Right ventricle myocardium inferior (tissue), 1 donor: Measurements from ENCODE around the gene ASIC1. TPM values are rescaled to one million over a fixed set of nuclear protein-coding genes. Genes with fewer than 3 reads are reported as not detected.

Experiments used
- ATAC-seq: fragments of 200-7000 bp; cut with Tn5 transposase; one replicate; pipeline ENCODE4 v1.9.1; 2020; ENCODE audit warnings: mild to moderate bottlenecking, moderate library complexity
- DNase-seq: peaks from one replicate; pipeline ENCODE4 v3.0.0; 2021; ENCODE audit errors: missing footprints
- intact Hi-C: fragments of 100-400 bp; cut with DNase I; formaldehyde crosslinking; loops from one replicate; pipeline ENCODE4 v1.11.0; 2022
- total RNA-seq: library from RNA; stranded (reverse); fragmentation: NEBNext Ultra II Directional; extraction: Animal tissue kit (Norgen Biotek cat#: 25700); gene quantifications from one replicate; pipeline ENCODE4 v1.2.1, GENCODE V29; 2021
- donor health status: DM: no; HTN: yes; CAD: no; lungs with severe emphysema.

The ASIC1 gene
- total RNA-seq, 1 donor from 2014 or later: 2.2 TPM

DNA sequence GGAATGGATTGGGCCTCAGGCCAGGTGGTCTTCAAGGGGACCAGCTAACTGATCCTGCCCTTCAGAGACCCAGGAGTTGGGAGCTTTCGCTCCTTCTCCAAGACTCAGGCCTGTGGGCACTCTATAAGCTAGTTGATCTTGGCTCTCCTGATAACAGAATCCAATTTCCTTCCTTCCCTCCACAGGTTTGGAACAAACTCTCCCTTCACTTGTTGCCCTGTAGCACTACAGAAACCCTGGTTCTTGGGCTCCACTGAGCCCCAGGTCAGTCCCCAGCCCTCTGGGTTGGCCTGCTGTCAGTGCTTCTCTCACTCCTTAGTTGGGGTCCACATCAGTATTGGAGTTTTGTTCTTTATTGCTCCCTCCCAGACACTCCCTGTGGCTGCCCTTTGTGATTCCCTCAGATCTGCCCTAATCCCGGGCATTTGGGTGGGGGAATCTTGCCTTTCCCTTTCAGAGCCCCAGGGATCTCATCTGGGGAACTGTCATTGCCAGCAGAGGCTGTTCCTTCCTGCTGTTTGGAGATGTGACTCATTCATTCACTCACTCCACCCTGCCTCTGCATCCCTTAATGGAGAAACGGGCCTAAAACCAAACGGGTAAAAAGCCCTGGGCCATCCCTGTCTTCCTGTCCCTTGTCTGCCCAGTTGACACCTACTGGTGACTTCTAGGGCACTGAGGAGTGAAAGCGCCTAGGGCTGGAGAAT, 42.1 kb downstream of the ASIC1 start:
- no peak for DNase-seq
- intact Hi-C loops: no loop called here
- ATAC-seq: peak; percentile 18

DNA sequence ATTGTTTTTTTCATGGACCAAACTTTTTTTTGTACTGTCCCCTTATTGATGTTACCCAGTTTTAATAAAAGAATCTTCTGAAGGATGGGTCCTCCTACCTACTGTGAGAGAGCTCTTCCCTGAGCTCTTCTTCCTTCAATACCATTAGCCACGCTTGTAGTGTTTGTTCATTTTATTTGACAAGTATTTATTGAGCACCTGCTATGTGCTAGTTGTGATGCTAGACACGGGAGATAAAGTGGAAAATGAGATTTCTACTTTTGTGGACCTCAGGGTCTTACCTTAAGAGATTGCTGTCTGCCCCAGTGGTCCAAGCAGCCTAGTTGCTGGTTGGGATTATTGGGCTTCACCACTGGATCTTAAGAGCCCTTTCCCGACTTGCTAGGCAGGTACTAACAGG, 43.2 kb downstream of the ASIC1 start:
- DNase-seq (no peak), ATAC-seq (no peak)
- intact Hi-C loops: no loop called here

DNA sequence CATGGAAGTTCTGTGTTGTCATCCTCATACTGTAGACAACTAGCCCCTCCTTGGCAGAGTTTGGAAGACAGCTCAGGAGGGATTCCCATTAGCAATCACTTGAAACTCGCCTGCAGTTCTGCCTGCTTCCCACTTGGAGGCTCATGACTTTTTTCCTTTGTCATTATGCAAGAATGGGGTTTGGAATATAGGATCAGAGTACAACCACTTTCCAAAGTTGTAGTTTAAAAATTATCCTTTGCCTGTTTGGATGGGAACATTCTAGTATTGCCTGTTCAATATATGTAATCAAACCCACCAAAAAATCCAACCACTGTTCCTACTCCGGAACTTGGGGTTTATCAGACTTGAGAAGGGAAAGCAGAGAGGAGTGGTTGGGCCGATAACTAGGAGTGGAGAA, 44.3 kb downstream of the ASIC1 start:
- intact Hi-C loops: no loop called here
- ATAC-seq (no peak), DNase-seq (no peak)

DNA sequence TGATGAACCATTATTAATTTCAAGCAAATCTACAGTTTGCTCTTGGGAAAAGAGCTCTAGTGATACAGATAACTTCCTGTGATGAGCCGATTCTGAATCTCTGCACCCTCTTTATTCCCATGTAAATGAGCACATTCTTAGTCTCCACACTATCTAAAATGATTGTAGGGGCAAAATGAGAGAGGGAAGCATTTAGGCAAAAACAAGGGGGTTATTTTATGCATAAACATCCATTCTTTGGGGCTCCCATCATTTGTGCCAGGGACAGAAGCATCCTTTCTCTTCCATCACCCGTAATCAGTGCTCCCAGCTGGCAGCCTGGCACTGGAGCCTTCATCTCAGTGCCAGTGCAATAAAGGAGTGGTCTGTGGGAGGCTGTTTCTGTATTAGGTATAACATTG, 44.7 kb downstream of the ASIC1 start:
- ATAC-seq (no peak), DNase-seq (no peak)
- intact Hi-C loops: no loop called here

DNA sequence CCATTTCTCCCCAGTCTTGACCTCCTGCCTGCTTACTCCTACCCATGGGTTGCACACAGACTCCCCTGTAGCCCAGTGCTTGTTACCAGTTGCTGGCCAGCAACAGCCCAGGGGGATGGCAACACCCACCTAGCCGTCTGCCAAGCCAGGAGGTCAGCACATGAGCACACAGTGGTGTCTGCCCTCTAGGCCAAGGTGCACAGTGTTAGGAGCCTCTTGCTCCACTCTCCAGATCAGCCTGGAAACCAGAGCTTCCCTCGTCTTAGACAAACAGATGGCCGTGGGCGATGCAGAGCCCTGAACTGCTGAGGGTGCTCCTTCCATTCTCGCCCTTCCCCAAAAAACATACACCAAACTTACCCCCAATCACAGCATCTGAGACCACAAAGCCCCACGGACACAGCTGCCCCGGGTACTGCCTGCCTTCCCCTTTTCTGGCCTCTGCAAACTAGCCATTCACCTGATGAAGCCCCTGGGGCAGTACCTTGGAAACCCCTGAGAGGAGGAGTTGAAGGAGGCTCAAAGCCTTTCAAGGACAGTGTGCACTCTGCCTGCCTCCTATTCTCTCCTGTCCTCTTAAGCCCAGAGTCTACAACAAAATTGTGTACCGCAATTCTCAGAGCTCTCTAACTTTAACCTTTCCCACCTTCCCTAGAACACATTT, 45.4 kb downstream of the ASIC1 start:
- no peak for DNase-seq
- ATAC-seq: no peak
- intact Hi-C loops: no loop called here

DNA sequence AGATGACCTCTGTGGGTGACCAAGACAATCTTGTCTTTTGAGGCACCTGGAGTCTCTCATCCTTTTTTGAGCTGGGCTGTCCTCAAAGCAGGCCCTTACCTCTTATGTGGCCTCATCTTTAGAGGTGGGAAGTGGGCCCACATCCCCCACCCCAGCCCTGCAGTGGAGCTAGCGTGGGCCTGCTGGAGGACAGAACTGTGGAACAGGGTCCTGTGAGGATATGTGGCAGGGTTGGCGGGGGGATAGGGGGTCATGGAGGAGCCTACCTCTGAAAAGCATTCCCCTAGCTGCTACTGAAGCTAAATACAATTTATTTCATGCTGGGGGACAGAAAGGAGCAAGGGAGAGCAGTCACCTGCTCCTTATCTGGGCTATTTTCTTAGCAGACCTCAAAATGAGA, 46.0 kb downstream of the ASIC1 start:
- no peak for DNase-seq
- no peak for ATAC-seq

DNA sequence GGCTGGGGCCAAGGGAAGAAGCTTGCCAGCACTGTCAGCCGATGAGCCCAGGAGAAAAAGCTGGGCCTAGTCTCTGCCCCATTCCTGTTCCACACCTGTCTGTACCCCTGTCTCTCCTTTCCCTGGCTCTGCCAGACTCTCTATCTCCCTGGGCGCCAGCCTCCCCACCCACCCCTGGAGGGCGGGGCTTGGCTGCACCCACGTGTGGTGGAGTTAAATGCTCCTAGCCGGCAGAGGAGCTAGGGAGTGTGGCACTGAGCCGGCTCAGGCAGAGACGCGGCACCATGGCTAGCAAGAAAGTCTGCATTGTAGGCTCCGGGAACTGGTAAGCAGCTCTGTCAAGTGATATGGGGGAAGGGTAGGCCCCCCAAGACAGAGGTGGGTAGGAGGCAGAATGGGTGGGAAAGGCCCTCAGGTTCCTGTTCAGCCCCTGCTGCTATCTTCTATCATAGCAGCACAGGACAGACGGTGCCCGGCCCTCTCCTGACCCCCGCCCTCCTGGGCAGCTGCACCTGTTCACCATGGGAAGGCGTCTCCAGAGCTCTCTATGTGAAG, 46.4 kb downstream of the ASIC1 start, which contains the start of gene GPD1:
Gene GPD1 (plus strand): TSS at position 242 of the 555 bp plus-strand sequence. CDS start 43 bp downstream, at position 285.
- ATAC-seq (peak; percentile 86), DNase-seq (peak; percentile 71)
- intact Hi-C loops: no loop called here

More for the DNA sequence above, 46.0 kb downstream of the ASIC1 start:
- intact Hi-C loops: no loop called here

DNA sequence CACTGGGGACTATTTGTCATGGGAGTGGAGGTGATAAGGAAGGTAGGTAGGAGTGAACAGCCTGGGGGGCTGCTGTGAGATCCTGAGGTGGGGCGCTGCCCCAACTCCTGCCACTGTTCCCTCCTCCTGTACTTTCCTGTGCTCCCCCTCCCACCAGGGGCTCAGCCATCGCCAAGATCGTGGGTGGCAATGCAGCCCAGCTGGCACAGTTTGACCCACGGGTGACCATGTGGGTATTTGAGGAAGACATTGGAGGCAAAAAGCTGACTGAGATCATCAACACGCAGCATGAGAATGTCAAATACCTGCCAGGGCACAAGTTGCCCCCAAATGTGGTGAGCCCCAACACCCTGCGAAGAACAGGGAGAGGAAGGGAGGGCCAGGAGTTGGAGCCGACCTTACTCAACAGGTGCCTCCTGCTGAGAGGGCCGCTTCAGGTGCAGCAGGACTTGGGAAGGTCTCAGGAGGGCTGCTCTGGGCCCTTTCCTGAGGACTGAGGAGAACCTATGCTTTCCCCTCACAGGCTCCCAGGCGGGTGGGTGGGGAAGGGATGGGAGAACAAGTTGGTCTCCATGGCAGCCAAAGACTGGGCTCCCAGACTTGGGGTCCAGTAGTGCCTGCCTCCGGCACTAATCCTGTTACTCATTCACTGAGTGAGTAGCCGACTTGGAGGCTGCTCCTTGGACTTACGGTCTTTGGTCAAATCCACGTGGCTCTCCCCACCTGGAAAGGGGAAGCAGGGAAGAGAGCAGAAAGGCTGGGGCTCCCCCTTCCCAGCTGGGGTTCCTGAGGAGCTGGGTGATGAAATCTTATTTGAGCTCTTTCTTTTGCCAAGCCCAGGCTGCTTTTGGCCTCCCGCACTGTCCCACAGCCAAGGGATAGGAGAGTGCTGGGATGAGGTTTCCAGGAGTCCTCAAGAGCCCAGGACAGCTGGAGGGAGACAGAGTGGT, 47.3 kb downstream of the ASIC1 start:
- no peak for DNase-seq
- intact Hi-C loops: no loop called here
- peak; percentile 30 for ATAC-seq

DNA sequence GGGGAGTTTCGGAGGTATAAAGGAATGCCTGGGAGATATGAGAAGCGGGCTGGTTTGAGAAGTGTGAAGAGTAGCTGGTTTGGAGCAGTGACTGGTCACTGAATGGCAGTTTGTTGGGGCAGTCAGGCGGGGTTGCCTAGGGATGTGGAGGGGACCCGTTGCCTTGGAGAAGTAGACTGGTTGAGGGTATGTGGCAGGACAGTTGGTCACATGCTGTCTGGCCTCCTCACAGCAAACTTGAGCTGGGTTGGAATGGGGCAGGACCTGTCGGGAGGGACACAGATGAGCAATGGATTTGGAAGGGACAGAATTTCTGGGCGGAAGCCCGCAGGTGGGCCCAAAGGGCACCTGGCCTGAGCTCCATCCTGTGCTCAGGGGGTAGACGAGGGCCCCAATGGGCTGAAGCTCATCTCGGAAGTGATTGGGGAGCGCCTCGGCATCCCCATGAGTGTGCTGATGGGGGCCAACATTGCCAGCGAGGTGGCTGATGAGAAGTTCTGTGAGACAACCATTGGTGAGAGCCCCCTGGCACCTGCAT, 48.6 kb downstream of the ASIC1 start:
- intact Hi-C loops: no loop called here
- ATAC-seq (no peak), DNase-seq (no peak)

DNA sequence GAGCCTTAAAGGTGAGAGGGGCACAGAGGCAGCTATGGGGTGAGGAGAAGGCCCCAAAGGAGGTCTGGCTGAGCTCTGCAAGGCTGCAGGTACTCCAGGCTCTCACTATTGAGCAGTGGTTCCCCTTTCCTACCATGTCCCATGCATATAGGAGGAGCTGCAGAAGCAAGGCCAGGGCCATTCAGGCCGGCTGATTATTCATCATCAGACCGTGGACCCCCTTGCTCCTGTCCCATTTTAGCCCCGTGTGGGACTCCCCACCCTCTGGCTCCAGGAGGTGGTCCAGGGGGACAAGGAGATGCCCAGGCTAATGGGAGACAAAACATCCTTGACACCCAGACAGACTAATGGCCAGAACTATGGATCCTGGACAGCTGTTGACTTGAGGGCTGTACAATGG, 49.5 kb downstream of the ASIC1 start:
- ATAC-seq: no peak
- DNase-seq: no peak
- intact Hi-C loops: no loop called here

DNA sequence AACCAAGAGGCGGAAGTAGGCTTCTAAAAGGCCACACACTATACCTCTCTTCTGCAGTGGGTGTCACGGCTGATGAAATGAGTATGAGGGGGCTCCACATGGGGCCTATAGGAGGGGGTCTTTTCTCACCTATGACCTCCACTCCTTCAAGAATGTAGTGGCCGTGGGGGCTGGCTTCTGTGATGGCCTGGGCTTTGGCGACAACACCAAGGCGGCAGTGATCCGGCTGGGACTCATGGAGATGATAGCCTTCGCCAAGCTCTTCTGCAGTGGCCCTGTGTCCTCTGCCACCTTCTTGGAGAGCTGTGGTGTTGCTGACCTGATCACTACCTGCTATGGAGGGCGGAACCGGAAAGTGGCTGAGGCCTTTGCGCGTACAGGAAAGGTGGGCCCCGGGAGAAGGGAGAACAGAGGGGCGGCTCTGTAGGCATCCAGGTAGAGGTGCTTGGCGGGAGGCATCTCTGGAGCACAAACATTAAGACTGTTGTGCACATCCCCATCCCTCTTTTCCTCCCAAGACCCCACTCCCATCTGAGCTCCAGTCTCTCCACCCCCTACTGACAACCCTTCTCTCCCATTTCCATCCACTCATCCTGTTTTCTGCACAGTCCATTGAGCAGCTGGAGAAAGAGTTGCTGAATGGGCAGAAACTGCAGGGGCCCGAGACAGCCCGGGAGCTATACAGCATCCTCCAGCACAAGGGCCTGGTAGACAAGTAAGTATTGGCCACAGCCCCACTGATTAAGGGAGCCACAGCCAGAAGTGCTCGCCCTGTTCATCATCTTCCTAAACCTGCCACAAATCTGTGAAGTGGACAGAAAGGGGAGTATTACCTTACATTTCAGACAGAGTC, 50.2 kb downstream of the ASIC1 start:
- DNase-seq (no peak), ATAC-seq (no peak)
- intact Hi-C loops: no loop called here

DNA sequence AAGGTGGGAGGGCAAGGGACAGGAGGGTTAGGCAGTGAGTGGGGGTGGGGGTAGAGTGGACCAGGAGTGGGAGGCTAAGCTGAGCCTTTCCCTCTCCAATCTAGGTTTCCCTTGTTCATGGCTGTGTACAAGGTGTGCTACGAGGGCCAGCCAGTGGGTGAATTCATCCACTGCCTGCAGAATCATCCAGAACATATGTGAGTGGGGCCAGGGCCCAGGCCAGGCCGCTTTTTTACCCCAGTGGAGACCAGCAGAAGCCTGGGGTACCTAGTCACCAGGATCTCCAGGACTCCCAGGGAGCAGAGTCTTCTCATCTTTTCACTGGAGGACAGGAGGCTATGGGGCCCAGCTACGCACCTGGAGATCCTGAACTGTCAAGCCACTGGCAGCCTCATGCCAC, 51.9 kb downstream of the ASIC1 start:
- ATAC-seq (no peak), DNase-seq (no peak)
- intact Hi-C loops: no loop called here

DNA sequence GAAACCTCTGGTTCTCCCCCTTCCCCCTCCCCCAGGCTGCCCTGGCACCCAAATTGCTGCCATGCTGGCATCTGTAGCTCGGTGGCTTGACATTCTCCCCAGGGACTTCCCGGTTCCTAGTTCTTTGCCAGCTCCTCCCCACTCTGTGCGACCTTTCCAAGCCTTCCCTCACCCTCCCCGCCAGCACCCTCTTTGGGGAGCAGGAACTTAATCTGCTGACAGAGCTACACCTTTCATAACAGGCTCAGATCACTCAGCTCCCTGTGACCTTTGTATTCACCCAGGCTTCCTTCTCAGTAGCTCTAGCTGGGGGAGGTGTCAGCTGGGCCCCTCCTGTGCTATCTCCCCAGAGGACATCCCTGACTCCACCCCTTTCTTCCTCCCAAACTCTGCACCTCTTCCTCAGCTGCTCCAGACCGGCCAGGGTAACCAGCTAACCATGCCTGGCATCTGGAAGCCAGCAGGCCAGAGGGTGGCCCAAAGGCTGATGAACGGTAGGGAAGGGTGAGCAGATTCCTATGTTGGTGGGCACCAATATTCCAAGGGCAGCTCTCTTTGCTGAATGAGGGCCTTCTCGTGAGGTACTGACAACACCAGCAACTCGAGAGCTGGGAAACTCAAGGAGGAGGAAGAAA, 52.8 kb downstream of the ASIC1 start:
- no peak for DNase-seq
- peak; percentile 6 for ATAC-seq
- intact Hi-C loops: loop anchor here (1.0 to 5.0 kb wide), 3 partner anchors 25 to 292 kb away; partner anchors contain the start of genes CERS5, LARP4 and SMARCD1

DNA sequence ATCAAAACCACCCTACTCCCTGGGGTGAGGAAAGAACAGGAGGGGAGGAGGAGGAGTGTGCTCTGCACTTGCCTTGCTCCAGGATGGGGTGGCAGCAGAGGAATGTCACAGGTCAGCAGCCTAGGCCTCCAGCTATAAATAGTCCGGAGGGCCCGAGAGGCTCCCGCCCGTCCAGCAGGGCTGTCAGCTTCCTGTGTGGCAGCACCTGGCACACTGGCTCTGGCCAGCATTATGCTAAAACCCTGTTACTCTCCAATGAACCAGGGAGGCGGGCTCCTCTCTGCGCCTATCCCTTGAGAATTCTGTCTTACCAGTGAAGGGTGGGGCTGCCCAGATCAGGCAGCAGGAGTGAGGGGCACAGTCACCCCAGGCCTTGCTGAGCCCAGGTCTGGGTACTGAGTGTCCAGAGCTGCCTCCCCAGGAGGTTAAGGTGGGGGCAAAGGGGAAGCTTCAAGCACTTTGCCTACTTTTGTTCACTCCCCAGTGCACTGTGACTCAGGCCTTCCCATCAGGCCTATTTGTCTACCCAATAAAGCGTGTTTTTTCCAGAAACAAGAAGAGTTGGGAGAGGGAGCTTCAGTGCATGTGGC, 53.5 kb downstream of the ASIC1 start:
- DNase-seq (peak; percentile 82), ATAC-seq (peak; percentile 62)
- intact Hi-C loops: loop anchor here (1.0 to 5.0 kb wide), 3 partner anchors 26 to 291 kb away; partner anchors contain the start of genes CERS5, LARP4 and SMARCD1

DNA sequence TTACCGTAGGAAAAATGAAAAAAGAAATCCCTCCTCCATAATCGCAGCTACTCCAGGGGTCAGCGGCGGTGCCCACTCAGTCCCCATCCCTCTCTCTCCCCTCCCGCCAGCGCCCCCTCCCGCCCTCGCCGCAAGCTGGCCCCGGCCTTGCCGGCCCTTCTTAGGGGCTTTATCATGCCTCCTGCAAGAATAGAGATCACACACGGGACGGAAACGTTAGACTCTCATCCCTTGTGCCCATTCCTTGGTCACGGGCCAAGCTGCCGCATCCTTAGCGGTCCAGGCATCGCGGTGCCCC, 53.9 kb downstream of the ASIC1 start:
- ATAC-seq (peak; percentile 0), DNase-seq (no peak)
- intact Hi-C loops: loop anchor here (2.0 to 5.0 kb wide), 2 partner anchors 55 to 291 kb away; partner anchors contain the start of genes CERS5 and LARP4

DNA sequence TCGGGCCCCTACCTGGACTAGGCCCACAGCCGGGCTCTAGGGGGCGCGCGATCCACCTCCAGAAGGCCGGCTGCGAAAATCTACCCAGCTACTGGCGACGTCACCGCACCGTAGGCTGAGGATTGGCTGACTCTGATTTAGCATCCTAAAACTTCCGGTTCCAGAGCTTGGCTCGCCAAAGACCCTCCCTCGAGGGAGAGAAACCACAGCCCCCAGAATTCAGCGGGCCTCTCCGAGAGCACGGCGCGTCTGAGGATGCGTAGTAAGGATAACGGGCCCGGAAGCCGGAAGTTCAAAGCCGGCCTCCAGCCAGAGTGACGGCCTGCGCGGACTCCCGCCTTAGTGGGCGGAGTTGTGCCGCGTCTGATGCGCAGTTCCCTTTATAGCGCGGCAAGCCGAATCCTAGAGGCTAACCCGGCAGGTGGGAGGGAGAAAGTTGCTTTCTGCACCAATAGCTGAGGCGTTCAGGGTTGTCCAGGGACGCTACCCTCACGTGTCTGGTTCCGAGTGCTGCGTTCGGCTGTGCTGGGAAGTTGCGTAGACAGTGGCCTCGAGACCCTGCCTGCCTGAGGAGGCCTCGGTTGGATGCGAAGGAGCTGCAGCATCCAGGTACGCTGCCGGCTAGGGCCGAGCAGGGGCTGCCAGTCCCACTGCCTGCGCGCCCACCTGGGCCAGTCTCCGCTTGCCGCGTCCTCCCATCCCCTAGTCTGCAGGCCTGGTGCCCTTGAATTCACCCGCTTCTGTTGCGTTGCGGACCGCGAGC, 54.5 kb downstream of the ASIC1 start, which contains the start of gene COX14:
Gene COX14 (plus strand): TSS at position 544 of the 763 bp plus-strand sequence. CDS start 7,808 bp downstream, outside the sequence.
- peak; percentile 92 for ATAC-seq
- intact Hi-C loops: loop anchor here (2.0 to 5.0 kb wide), 2 partner anchors 55 to 290 kb away; partner anchors contain the start of genes CERS5 and LARP4

More for the DNA sequence above, 54.5 kb downstream of the ASIC1 start, which contains the start of gene COX14:
- peak; percentile 99 for DNase-seq
